GM19455 (cell line): ENCODE data around the gene PIKFYVE.
"Not testable (repeated sequence)": the region's sequence is repeated elsewhere in the genome, so short reads cannot be mapped to it uniquely, and the experiment has no call there.

ENCODE experiments used
- ATAC-seq: cut with Tn5 transposase; IDR thresholded peaks from one replicate; pipeline ENCODE4 v1.9.1; 2021; ENCODE audit not compliant: unreplicated experiment

PIKFYVE gene

GRCh38 chr2:208265801-208266552, at the start of gene PIKFYVE:
Gene PIKFYVE (plus strand): TSS chr2:208266255. CDS start chr2:208271520, 5,265 bp downstream.
- ATAC-seq, result peak; percentile 82

- ATAC-seq, result not testable (repeated sequence)
Observed at GRCh38 chr2:208221873-208222272, 44.2 kb upstream of the PIKFYVE start.

- no peak for ATAC-seq
Observed at GRCh38 chr2:208222351-208222750, 43.7 kb upstream of the PIKFYVE start.

GRCh38 chr2:208224802-208225201, 41.3 kb upstream of the PIKFYVE start:
- ATAC-seq, result no peak

GRCh38 chr2:208227581-208228232, 38.3 kb upstream of the PIKFYVE start:
- no peak for ATAC-seq

GRCh38 chr2:208228476-208228875, 37.6 kb upstream of the PIKFYVE start:
- no peak for ATAC-seq

- ATAC-seq, result no peak
Observed at GRCh38 chr2:208234786-208235185, 31.3 kb upstream of the PIKFYVE start.

- no peak for ATAC-seq
Observed at GRCh38 chr2:208235860-208236259, 30.2 kb upstream of the PIKFYVE start.

- ATAC-seq, result no peak
Observed at GRCh38 chr2:208239770-208240493, 26.1 kb upstream of the PIKFYVE start.

GRCh38 chr2:208240619-208241209, 25.3 kb upstream of the PIKFYVE start:
- no peak for ATAC-seq

- ATAC-seq, result no peak
Observed at GRCh38 chr2:208244422-208244821, 21.6 kb upstream of the PIKFYVE start.

GRCh38 chr2:208245746-208246145, 20.3 kb upstream of the PIKFYVE start:
- no peak for ATAC-seq

- no peak for ATAC-seq
Observed at GRCh38 chr2:208248601-208249000, 17.5 kb upstream of the PIKFYVE start.

- no peak for ATAC-seq
Observed at GRCh38 chr2:208249296-208249695, 16.8 kb upstream of the PIKFYVE start.

- ATAC-seq, result no peak
Observed at GRCh38 chr2:208250388-208250787, 15.7 kb upstream of the PIKFYVE start.

- no peak for ATAC-seq
Observed at GRCh38 chr2:208251098-208251497, 15.0 kb upstream of the PIKFYVE start.

GRCh38 chr2:208252716-208253492, 13.2 kb upstream of the PIKFYVE start:
- no peak for ATAC-seq

GRCh38 chr2:208253600-208254117, 12.4 kb upstream of the PIKFYVE start:
- no peak for ATAC-seq

GRCh38 chr2:208254118-208254870, 11.8 kb upstream of the PIKFYVE start:
- ATAC-seq, result peak; percentile 73
